Upper lobe of right lung (tissue), 1 donor: Measurements from ENCODE around the gene RBMS3. TPM values are rescaled to one million over a fixed set of nuclear protein-coding genes. Genes with fewer than 3 reads are reported as not detected.
A peak's percentile ranks its signal among the peaks of the same experiment; 100 is the strongest.

Experiments used
- ATAC-seq: fragments of 200-7000 bp; cut with Tn5 transposase; one replicate; pipeline ENCODE4 v1.9.1; 2020; ENCODE audit warnings: mild to moderate bottlenecking, moderate library complexity
- DNase-seq: peaks from one replicate; pipeline ENCODE4 v3.0.0-alpha.2; 2020
- H3K27ac ChIP-seq: fragments of 200-600 bp; one replicate; pipeline ENCODE4 v1.8.0; 2022
- H3K27me3 ChIP-seq: fragments of 200-600 bp; one replicate; pipeline ENCODE4 v1.8.0; 2022; ENCODE audit warnings: mild to moderate bottlenecking
- H3K36me3 ChIP-seq: fragments of 200-600 bp; one replicate; pipeline ENCODE4 v1.8.0; 2022
- H3K4me1 ChIP-seq: fragments of 200-600 bp; one replicate; pipeline ENCODE4 v1.8.0; 2022
- H3K4me3 ChIP-seq: fragments of 200-600 bp; one replicate; pipeline ENCODE4 v1.8.0; 2022; ENCODE audit warnings: mild to moderate bottlenecking
- H3K9me3 ChIP-seq: fragments of 200-600 bp; one replicate; pipeline ENCODE4 v1.8.0; 2022
- CTCF ChIP-seq: fragments of 200-600 bp; IDR thresholded peaks from one replicate; pipeline ENCODE4 v1.8.0; 2022; ENCODE audit warnings: antibody characterized with exemption
- intact Hi-C: fragments of 100-400 bp; cut with DNase I; formaldehyde crosslinking; loops from one replicate; pipeline ENCODE4 v1.11.0; 2022
- total RNA-seq: library from RNA; stranded (reverse); fragmentation: NEBNext Ultra II Directional; extraction: Animal tissue kit (Norgen Biotek cat#: 25700); gene quantifications from one replicate; pipeline ENCODE4 v1.2.1, GENCODE V29; 2021
- donor health status: DM: no; HTN: yes; CAD: no; lungs with severe emphysema.

The RBMS3 gene
- total RNA-seq, 1 donor from 2014 or later, result 85.9 TPM

GRCh38 chr3:29755416-29755815 lies 474.5 kb downstream of the RBMS3 start:
- intact Hi-C loops, result no loop called here
- H3K36me3 ChIP-seq, result no peaks in the 10 kb centered on the region
- DNase-seq, result no peak
- no peak overlapping the region for H3K4me3 ChIP-seq
- H3K9me3 ChIP-seq, result no peaks in the 10 kb centered on the region
- H3K4me1 ChIP-seq, result peaks cover 27% of the 10 kb centered on the region
- no peak overlapping the region for H3K27ac ChIP-seq
- TF ChIP-seq CTCF, result no peak
- no peaks in the 10 kb centered on the region for H3K27me3 ChIP-seq
- ATAC-seq, result no peak

- H3K9me3 ChIP-seq, result no peaks in the 10 kb centered on the region
- ATAC-seq (peak; percentile 45), DNase-seq (no peak)
- intact Hi-C loops, result no loop called here
- H3K27ac ChIP-seq, result peak overlapping the region; percentile 61
- no peaks in the 10 kb centered on the region for H3K36me3 ChIP-seq
- peaks cover 27% of the 10 kb centered on the region for H3K4me1 ChIP-seq
- H3K4me3 ChIP-seq, result no peak overlapping the region
- TF ChIP-seq CTCF, result no peak
- no peaks in the 10 kb centered on the region for H3K27me3 ChIP-seq
Measured at GRCh38 chr3:29757054-29757777, 476.3 kb downstream of the RBMS3 start.

GRCh38 chr3:29758108-29758433 lies 477.2 kb downstream of the RBMS3 start:
- Histone ChIP-seq H3K27me3 (no peaks in the 10 kb centered on the region), H3K27ac (peak overlapping the region; percentile 61), H3K4me1 (peaks cover 27% of the 10 kb centered on the region), H3K4me3 (no peak overlapping the region), H3K36me3 (no peaks in the 10 kb centered on the region), H3K9me3 (no peaks in the 10 kb centered on the region)
- DNase-seq (no peak), ATAC-seq (no peak)
- intact Hi-C loops, result no loop called here
- TF ChIP-seq CTCF, result no peak

GRCh38 chr3:29758434-29759322 lies 477.8 kb downstream of the RBMS3 start:
- Histone ChIP-seq H3K27me3 (no peaks in the 10 kb centered on the region), H3K4me3 (no peak overlapping the region), H3K9me3 (no peaks in the 10 kb centered on the region), H3K27ac (peak overlapping the region; percentile 61), H3K4me1 (peaks cover 27% of the 10 kb centered on the region), H3K36me3 (no peaks in the 10 kb centered on the region)
- DNase-seq (no peak), ATAC-seq (peak; percentile 69)
- intact Hi-C loops, result no loop called here
- TF ChIP-seq CTCF, result no peak

- Histone ChIP-seq H3K4me1 (peaks cover 35% of the 10 kb centered on the region), H3K9me3 (no peaks in the 10 kb centered on the region), H3K27me3 (no peaks in the 10 kb centered on the region), H3K36me3 (no peaks in the 10 kb centered on the region), H3K27ac (peak overlapping the region; percentile 61), H3K4me3 (no peak overlapping the region)
- no peak for TF ChIP-seq CTCF
- DNase-seq, result no peak
- intact Hi-C loops, result no loop called here
- ATAC-seq, result no peak
Measured at GRCh38 chr3:29759411-29760225, 478.7 kb downstream of the RBMS3 start.
